Neutrophil (primary cell): ENCODE data around the gene NTN3.

Experiments
- H3K27ac ChIP-seq: fragments of 200-600 bp; sonication (generic); 2 replicates; pipeline ENCODE4 v1.5.1; 2016; ENCODE audit warnings: mild to moderate bottlenecking, moderate library complexity
- H3K27me3 ChIP-seq: fragments of 200-600 bp; sonication (generic); 2 replicates; pipeline ENCODE4 v1.6.0; 2016; ENCODE audit warnings: mild to moderate bottlenecking
- H3K36me3 ChIP-seq: fragments of 200-600 bp; sonication (generic); 2 replicates; pipeline ENCODE4 v1.5.1; 2017
- H3K4me1 ChIP-seq, 2 experiments: fragments of 200-600 bp in 1 of 2; sonication (generic) in 1 of 2; 1 replicate in 1 of 2; 2 replicates in 1 of 2; pipeline versions ENCODE4 v1.5.1 to v1.6.1; 2013 to 2016; ENCODE audit warnings: low read depth in 1 of 2, low read length in 1 of 2, mild to moderate bottlenecking in 1 of 2, moderate library complexity in 1 of 2; ENCODE audit not compliant: control insufficient read depth in 1 of 2, insufficient read depth in 1 of 2
- H3K4me3 ChIP-seq, 2 experiments: fragments of 200-600 bp in 1 of 2; sonication (generic) in 1 of 2; 1 replicate in 1 of 2; 2 replicates in 1 of 2; pipeline ENCODE4 v1.5.1; 2013 to 2016; ENCODE audit warnings: low read depth in 1 of 2, low read length in 1 of 2, mild to moderate bottlenecking in 1 of 2, moderate library complexity in 1 of 2
- H3K9me3 ChIP-seq: fragments of 200-600 bp; sonication (generic); 2 replicates; pipeline ENCODE4 v1.5.1; 2016
- TF ChIP-seq, protein P1 (sequence below): fragments of 200-600 bp; sonication (generic); IDR thresholded peaks from 2 replicates; pipeline ENCODE4 v1.5.1; 2016; ENCODE audit warnings: antibody characterized with exemption

The NTN3 gene

DNA sequence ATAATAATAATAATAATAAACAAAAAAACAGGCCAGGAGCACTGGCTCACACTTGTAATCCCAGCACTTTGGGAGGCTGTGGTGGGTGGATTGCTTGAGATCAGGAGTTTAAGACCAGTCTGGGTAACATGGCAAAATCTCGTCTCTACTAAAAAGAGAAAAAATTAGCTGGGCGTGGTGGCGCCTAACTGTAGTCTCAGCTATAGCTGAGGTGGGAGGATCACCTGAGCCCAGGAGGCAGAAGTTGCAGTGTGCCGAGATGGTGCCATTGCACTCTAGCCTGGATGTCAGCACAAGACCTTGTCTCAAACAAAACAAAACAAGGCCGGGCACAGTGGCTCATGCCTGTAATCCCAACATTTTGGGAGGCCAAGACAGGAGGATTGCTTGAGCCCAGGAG is 23.9 kb downstream of the NTN3 start:
- peaks cover 14% of the 10 kb centered on the region in 2 experiments for H3K4me1 ChIP-seq

DNA sequence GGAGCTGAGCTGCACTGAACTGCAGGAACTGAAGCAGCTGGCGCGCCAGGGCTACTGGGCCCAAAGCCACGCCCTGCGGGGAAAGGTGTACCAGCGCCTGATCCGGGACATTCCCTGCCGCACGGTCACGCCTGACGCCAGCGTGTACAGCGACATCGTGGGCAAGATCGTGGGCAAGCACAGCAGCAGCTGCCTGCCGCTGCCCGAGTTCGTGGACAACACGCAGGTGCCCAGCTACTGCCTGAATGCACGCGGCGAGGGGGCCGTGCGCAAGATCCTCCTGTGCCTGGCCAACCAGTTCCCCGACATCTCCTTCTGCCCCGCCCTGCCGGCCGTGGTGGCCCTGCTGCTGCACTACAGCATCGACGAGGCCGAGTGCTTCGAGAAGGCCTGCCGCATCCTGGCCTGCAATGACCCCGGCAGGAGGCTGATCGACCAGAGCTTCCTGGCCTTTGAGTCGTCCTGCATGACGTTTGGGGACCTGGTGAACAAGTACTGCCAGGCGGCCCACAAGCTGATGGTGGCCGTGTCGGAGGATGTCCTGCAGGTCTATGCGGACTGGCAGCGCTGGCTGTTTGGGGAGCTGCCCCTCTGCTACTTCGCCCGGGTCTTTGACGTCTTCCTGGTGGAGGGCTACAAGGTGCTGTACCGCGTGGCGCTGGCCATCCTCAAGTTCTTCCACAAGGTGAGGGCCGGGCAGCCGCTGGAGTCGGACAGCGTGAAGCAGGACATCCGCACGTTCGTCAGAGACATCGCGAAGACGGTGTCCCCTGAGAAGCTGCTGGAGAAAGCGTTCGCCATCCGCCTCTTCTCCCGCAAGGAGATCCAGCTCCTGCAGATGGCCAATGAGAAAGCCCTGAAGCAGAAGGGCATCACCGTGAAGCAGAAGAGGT is 25.4 kb downstream of the NTN3 start:
- Histone ChIP-seq H3K36me3 (peaks cover 16% of the 10 kb centered on the region), H3K27ac (no peak overlapping the region)
- TF ChIP-seq, protein P1, sequence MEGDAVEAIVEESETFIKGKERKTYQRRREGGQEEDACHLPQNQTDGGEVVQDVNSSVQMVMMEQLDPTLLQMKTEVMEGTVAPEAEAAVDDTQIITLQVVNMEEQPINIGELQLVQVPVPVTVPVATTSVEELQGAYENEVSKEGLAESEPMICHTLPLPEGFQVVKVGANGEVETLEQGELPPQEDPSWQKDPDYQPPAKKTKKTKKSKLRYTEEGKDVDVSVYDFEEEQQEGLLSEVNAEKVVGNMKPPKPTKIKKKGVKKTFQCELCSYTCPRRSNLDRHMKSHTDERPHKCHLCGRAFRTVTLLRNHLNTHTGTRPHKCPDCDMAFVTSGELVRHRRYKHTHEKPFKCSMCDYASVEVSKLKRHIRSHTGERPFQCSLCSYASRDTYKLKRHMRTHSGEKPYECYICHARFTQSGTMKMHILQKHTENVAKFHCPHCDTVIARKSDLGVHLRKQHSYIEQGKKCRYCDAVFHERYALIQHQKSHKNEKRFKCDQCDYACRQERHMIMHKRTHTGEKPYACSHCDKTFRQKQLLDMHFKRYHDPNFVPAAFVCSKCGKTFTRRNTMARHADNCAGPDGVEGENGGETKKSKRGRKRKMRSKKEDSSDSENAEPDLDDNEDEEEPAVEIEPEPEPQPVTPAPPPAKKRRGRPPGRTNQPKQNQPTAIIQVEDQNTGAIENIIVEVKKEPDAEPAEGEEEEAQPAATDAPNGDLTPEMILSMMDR = no peak

More for the DNA sequence above, 23.9 kb downstream of the NTN3 start:
- Histone ChIP-seq H3K4me3 (no peak overlapping the region), H3K36me3 (peaks cover 16% of the 10 kb centered on the region), H3K9me3 (no peaks in the 10 kb centered on the region), H3K27ac (no peak overlapping the region), H3K27me3 (no peaks in the 10 kb centered on the region)
- TF ChIP-seq, protein P1 = no peak

DNA sequence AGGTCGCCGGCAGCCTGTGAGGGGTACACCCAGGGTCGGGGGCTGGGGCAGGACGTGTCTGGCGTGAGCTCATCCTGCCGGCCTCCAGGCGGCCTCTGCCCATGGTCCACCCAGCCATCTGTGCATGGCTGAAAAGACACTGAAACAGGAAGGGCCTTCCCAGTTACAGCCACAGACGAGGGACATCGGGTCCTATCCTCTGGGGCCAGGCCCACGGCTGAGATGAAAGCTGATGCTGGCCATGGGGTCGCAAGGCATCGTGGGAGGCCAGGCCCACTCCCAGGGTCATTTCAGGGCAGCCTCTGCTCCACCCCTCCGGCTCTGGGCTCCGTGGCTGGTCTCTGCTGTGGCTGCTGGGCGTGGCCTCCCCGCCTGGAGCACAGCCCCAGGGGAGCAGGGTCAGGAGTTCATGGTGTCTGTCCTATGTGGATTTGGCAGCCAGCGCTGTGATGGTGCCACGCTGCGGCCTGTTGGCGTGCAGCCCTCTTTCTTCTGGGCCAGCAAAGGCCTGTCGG is 26.1 kb downstream of the NTN3 start:
- Histone ChIP-seq H3K9me3 (no peaks in the 10 kb centered on the region), H3K27ac (no peak overlapping the region), H3K27me3 (no peaks in the 10 kb centered on the region), H3K4me3 (no peak overlapping the region), H3K36me3 (peaks cover 16% of the 10 kb centered on the region), H3K4me1 (peaks cover 21 to 24% of the 10 kb centered on the region in 2 experiments)
- TF ChIP-seq, protein P1 = no peak

More for the DNA sequence above, 25.4 kb downstream of the NTN3 start:
- H3K4me3 ChIP-seq = no peak overlapping the region
- H3K27me3 ChIP-seq = no peaks in the 10 kb centered on the region
- no peaks in the 10 kb centered on the region for H3K9me3 ChIP-seq
- peaks cover 17 to 20% of the 10 kb centered on the region in 2 experiments for H3K4me1 ChIP-seq

DNA sequence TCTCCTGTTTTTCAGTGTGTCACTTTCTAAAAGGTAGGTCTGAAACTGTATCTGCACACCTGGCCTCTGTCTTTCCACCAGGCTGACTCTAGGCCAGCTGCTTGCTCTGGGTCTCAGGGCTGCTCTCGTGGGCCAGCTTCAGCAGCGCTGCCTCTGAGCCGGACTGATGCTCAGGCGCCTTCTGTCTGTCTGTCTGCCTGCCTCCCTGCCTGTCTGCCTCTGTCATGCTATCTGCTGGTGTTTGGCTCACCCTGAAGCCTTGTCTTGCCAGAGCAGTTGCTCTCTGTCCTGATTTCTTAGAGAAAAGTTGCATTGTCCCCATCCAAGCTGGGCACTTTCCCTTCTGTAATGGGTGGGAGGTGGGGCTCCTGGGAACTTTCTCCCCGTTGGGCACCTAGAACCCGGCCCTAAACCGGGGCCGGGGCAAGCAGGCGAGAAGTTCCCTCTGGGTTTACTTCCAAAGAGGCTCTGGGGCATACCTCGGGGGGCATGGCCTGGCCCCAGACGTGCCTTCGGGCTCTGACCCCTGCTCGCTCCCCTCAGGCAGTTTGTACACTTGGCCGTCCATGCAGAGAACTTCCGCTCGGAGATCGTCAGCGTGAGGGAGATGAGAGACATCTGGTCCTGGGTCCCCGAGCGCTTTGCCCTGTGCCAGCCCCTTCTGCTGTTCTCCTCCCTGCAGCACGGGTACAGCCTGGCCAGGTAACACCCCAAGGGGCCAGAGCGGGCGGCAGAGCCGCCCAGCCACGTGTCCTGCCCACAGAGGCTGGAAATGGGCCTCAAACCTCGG is 26.8 kb downstream of the NTN3 start:
- Histone ChIP-seq H3K9me3 (no peaks in the 10 kb centered on the region), H3K4me1 (peaks cover 25 to 31% of the 10 kb centered on the region in 2 experiments), H3K27ac (no peak overlapping the region), H3K27me3 (no peaks in the 10 kb centered on the region), H3K4me3 (no peak overlapping the region), H3K36me3 (peaks cover 16% of the 10 kb centered on the region)
- TF ChIP-seq, protein P1 = no peak

DNA sequence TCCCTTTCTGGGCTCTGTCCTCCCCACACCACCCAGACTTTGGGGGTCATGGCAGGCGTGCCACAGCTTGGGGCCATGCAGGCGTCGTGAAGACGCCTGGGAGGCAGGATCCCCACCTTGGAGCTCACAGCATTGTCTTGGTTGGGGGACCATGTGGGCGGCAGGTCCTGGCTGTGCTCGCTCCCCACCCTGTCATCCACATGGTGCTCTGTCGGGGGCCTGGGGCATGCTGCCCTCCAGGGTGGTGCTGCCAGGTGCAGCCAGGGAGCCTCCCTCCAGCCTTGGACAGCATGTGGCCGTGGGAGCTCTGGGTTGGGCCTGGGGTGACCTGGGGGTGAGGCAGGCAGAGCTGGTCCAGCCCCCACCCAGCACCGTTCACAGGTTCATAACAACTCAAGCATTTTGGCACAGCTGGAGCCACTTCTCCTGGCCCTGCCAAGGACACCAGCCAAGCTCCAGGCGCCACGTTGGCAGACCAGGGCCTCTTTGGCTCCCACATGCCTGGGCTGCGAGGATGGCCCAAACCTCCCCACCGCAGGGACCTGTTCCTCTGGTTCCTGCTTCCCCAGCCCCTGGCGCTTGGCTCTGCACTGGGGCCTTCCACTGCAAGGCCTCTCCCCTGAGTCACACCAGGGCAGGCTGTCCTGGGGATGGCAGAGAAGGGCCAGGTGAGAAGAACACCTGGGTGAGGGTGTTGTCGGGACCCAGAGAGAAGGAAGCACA is 27.6 kb downstream of the NTN3 start:
- Histone ChIP-seq H3K36me3 (peaks cover 16% of the 10 kb centered on the region), H3K27ac (no peak overlapping the region), H3K4me1 (peaks cover 30 to 35% of the 10 kb centered on the region in 2 experiments), H3K4me3 (no peak overlapping the region), H3K27me3 (no peaks in the 10 kb centered on the region), H3K9me3 (no peaks in the 10 kb centered on the region)
- TF ChIP-seq, protein P1 = no peak
